Hepatocyte (in vitro differentiated cells): ENCODE data around the gene EPHA2. TPM values are rescaled to one million over a fixed set of nuclear protein-coding genes. Genes with fewer than 3 reads are reported as not detected.

Experiments used
- DNase-seq: peaks from one replicate; pipeline ENCODE4 v3.0.0-alpha.2; 2016; ENCODE audit warnings: low spot score
- H2AFZ ChIP-seq: fragments of 200-600 bp; sonication (generic); 2 replicates; pipeline ENCODE4 v1.6.0; 2016; ENCODE audit warnings: antibody characterized with exemption, mild to moderate bottlenecking
- H3K27ac ChIP-seq: fragments of 200-600 bp; sonication (generic); 2 replicates; pipeline ENCODE4 v1.5.1; 2016; ENCODE audit warnings: mild to moderate bottlenecking
- H3K27me3 ChIP-seq: fragments of 200-600 bp; sonication (generic); 2 replicates; pipeline ENCODE4 v1.6.1; 2016
- H3K36me3 ChIP-seq: fragments of 200-600 bp; sonication (generic); replicated peaks from 2 replicates; pipeline ENCODE4 v1.5.1; 2016; ENCODE audit warnings: low read depth; ENCODE audit not compliant: insufficient read depth
- H3K4me1 ChIP-seq: fragments of 200-600 bp; sonication (generic); 2 replicates; pipeline ENCODE4 v1.5.1; 2016; ENCODE audit warnings: mild to moderate bottlenecking, moderate library complexity; ENCODE audit not compliant: insufficient read depth
- H3K4me2 ChIP-seq: fragments of 200-600 bp; sonication (generic); 2 replicates; pipeline ENCODE4 v1.6.0; 2016
- H3K4me3 ChIP-seq: fragments of 200-600 bp; sonication (generic); 2 replicates; pipeline ENCODE4 v1.5.1; 2016; ENCODE audit warnings: mild to moderate bottlenecking
- H3K79me2 ChIP-seq: fragments of 200-600 bp; sonication (generic); 2 replicates; pipeline ENCODE4 v1.6.0; 2017; ENCODE audit warnings: mild to moderate bottlenecking
- H3K9me2 ChIP-seq: fragments of 200-600 bp; sonication (generic); replicated peaks from 2 replicates; pipeline ENCODE4 v1.6.0; 2017; ENCODE audit warnings: mild to moderate bottlenecking; ENCODE audit not compliant: insufficient read depth
- H3K9me3 ChIP-seq: fragments of 200-600 bp; sonication (generic); 2 replicates; pipeline ENCODE4 v1.5.1; 2016; ENCODE audit warnings: low read depth, mild to moderate bottlenecking
- H4K20me1 ChIP-seq: fragments of 200-600 bp; sonication (generic); 2 replicates; pipeline ENCODE4 v1.6.0; 2016; ENCODE audit warnings: mild to moderate bottlenecking; ENCODE audit not compliant: insufficient read depth, poor library complexity, severe bottlenecking
- EZH2 ChIP-seq: fragments of 200-600 bp; sonication (generic); IDR thresholded peaks from 2 replicates; pipeline ENCODE4 v1.6.1; 2016; ENCODE audit warnings: antibody characterized with exemption, mild to moderate bottlenecking, borderline replicate concordance
- EZH2phosphoT487 ChIP-seq: fragments of 200-600 bp; sonication (generic); IDR thresholded peaks from one replicate; pipeline ENCODE4 v1.6.1; 2018; ENCODE audit warnings: antibody characterized with exemption, mild to moderate bottlenecking, low read depth, moderate library complexity; ENCODE audit not compliant: unreplicated experiment, severe bottlenecking
- WGBS: methylation state at CpG from one replicate; pipeline ENCODE4 v1.1.6; 2016; ENCODE audit warnings: low lambda C conversion rate; ENCODE audit errors: missing lambda C conversion rate; 5-methylcytosine and 5-hydroxymethylcytosine counted together
- polyA plus RNA-seq: library from polyadenylated mRNA; unstranded; fragments of >200 nt; fragmentation: Nextera tagmentation; extraction: Ambion mirVana; gene quantifications from 2 replicates; pipeline ENCODE4 v1.2.1, GENCODE V29; 2016
- total RNA-seq: library from RNA; depleted of rRNA; stranded (reverse); fragments of >200 nt; gene quantifications from 2 replicates; pipeline ENCODE4 v1.2.3, GENCODE V29; 2014
- TF ChIP-seq, protein P1 (sequence below): fragments of 200-600 bp; sonication (generic); IDR thresholded peaks from 2 replicates; pipeline ENCODE4 v1.5.1; 2016; ENCODE audit warnings: antibody characterized with exemption, mild to moderate bottlenecking; ENCODE audit not compliant: poor library complexity

The EPHA2 gene
- total and polyA plus RNA-seq, 2 experiments from 2014 or later = 20.4 to 27.3 TPM

DNA sequence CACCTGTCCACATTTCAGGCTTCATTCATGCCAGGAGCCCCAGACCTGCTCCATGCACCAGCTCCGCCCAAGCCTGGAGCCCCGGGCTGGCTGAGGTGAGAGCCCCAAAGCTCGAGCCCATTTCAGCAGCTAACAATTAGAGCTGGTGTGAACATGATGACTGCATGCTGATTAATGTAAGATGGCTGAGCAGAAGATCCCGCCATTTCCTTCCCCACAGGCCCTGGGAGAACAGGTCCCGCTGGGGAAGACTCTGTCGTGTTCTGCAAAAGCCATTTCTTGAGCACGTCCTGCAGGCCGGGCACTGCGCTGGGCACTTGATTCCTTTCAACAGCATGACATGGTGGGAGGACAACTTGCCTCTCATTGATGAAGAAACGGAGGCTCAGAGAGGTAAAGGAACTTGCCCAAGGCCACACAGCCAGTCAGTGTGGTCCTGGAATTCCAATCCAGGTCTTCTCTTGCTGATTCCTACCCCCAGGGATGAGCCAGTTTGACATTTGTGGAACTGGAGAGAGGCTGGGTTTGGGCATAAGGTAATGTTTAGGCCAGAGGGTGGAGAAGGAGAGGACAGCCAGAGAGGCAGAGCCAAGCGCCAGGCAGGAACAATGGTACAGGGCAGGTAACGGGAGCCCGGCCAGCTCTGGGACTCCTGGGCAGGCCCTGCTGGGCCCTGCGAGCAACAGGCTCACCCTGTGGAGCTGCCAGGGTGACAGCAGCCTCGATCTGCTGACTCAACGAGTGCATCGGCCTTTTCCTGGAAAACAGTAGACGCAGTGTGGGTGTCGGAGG lies 28.1 kb upstream of the EPHA2 start:
- Histone ChIP-seq H3K4me2 (no peak overlapping the region), H3K27me3 (no peaks in the 10 kb centered on the region), H3K9me2 (no peaks in the 10 kb centered on the region), H3K4me1 (peaks cover 26% of the 10 kb centered on the region), H3K79me2 (no peaks in the 10 kb centered on the region), H3K27ac (no peak overlapping the region), H2AFZ (no peak overlapping the region), H3K4me3 (no peak overlapping the region), H3K36me3 (no peaks in the 10 kb centered on the region), H4K20me1 (no peaks in the 10 kb centered on the region), H3K9me3 (no peaks in the 10 kb centered on the region)
- 88% methylated on average over 19 of the region's 19 CpGs for WGBS
- DNase-seq = no peak
- TF ChIP-seq EZH2 = no peak
- TF ChIP-seq, protein P1, sequence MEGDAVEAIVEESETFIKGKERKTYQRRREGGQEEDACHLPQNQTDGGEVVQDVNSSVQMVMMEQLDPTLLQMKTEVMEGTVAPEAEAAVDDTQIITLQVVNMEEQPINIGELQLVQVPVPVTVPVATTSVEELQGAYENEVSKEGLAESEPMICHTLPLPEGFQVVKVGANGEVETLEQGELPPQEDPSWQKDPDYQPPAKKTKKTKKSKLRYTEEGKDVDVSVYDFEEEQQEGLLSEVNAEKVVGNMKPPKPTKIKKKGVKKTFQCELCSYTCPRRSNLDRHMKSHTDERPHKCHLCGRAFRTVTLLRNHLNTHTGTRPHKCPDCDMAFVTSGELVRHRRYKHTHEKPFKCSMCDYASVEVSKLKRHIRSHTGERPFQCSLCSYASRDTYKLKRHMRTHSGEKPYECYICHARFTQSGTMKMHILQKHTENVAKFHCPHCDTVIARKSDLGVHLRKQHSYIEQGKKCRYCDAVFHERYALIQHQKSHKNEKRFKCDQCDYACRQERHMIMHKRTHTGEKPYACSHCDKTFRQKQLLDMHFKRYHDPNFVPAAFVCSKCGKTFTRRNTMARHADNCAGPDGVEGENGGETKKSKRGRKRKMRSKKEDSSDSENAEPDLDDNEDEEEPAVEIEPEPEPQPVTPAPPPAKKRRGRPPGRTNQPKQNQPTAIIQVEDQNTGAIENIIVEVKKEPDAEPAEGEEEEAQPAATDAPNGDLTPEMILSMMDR = no peak
- TF ChIP-seq EZH2phosphoT487 = no peak

DNA sequence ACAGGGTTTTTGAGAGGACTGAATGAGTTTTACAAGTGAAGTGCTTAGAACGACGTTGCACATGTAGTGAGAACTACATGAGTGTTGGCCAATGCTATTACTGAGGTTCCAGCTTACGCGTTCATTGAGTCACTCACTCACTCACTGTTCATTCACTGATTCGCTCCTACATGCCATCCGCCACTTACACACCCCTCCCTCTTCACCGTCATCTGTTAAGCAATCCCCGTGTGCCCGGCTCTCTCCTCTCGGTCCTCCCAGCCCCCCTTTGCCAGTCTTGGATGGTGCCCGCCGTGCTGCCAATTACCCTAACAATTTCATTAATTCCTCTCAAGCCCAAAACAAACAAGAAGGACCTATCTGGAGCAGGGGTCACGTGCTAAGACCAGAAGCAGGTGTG lies 27.3 kb upstream of the EPHA2 start:
- peak; percentile 34 for DNase-seq
- 90% methylated on average over 13 of the region's 13 CpGs for WGBS
- Histone ChIP-seq H4K20me1 (no peaks in the 10 kb centered on the region), H3K27ac (no peak overlapping the region), H3K4me3 (no peak overlapping the region), H2AFZ (no peak overlapping the region), H3K79me2 (no peaks in the 10 kb centered on the region), H3K4me1 (peaks cover 29% of the 10 kb centered on the region), H3K9me2 (no peaks in the 10 kb centered on the region), H3K36me3 (no peaks in the 10 kb centered on the region), H3K4me2 (no peak overlapping the region), H3K27me3 (no peaks in the 10 kb centered on the region), H3K9me3 (no peaks in the 10 kb centered on the region)
- TF ChIP-seq EZH2phosphoT487 = no peak
- TF ChIP-seq, protein P1 = no peak
- TF ChIP-seq EZH2 = no peak

DNA sequence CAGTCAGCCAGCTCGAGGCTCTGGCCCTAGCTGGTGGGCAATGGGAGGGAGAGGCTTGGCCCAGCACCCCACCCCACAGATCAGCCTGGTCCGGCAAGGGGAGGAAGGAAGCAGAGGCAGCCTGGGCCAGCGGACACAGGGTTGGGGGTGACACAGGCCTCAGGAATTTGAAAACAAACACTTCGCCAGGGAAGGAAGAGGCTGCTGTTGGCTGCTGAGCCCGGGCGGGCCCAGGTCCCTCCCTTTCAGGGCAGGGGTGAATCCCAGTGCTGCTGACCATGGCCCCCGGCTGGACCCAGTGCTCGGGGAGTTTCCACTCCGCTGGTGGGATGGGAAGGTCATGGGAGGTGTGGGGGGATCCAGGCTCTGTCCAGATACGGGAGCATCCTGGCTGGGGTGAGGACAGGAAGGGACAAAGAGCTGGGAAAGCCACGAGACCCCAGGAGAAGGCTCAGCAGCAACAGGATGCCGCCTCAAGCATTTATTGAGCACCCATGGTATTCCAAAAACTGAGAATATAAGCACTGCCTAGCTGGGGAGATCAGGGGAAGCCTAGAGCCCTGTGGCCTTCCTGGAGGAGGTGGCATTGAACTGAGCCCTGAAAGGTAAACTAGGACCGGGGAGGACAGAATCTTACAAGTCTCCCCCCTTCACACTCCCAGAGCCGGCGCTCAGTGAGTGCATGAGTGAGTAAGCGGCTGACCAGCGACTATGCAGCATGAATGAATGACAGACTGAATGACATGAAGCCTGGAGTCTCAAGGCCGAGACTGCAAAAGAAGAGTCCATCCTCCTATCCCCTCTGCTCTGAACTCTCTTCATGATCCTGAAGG lies 26.2 kb upstream of the EPHA2 start:
- H3K4me2 ChIP-seq = peak overlapping the region; percentile 28
- no peaks in the 10 kb centered on the region for H3K9me3 ChIP-seq
- 46% methylated on average over 18 of the region's 18 CpGs for WGBS
- peak overlapping the region; percentile 92 for H3K27ac ChIP-seq
- H2AFZ ChIP-seq = no peak overlapping the region
- TF ChIP-seq, protein P1 = no peak
- no peak for TF ChIP-seq EZH2
- TF ChIP-seq EZH2phosphoT487 = no peak
- H3K79me2 ChIP-seq = no peaks in the 10 kb centered on the region
- no peak overlapping the region for H3K4me3 ChIP-seq
- H3K36me3 ChIP-seq = no peaks in the 10 kb centered on the region
- H3K27me3 ChIP-seq = no peaks in the 10 kb centered on the region
- H3K9me2 ChIP-seq = no peaks in the 10 kb centered on the region
- H4K20me1 ChIP-seq = no peaks in the 10 kb centered on the region
- peaks cover 31% of the 10 kb centered on the region for H3K4me1 ChIP-seq
- peak; percentile 91 for DNase-seq
